Hematopoietic multipotent progenitor cell treated with erythropoietin and hydrocortisone succinate and interleukin-3 and kit ligand, for 15 days (in vitro differentiated cells): ENCODE measurements around the gene DCHS1.
"Not testable (repeated sequence)": the region's sequence is repeated elsewhere in the genome, so short reads cannot be mapped to it uniquely, and the experiment has no call there.

Source experiments
- DNase-seq: peaks from one replicate; pipeline ENCODE4 v3.0.0-alpha.2; 2015; ENCODE audit warnings: low spot score

DCHS1 gene, protein sequence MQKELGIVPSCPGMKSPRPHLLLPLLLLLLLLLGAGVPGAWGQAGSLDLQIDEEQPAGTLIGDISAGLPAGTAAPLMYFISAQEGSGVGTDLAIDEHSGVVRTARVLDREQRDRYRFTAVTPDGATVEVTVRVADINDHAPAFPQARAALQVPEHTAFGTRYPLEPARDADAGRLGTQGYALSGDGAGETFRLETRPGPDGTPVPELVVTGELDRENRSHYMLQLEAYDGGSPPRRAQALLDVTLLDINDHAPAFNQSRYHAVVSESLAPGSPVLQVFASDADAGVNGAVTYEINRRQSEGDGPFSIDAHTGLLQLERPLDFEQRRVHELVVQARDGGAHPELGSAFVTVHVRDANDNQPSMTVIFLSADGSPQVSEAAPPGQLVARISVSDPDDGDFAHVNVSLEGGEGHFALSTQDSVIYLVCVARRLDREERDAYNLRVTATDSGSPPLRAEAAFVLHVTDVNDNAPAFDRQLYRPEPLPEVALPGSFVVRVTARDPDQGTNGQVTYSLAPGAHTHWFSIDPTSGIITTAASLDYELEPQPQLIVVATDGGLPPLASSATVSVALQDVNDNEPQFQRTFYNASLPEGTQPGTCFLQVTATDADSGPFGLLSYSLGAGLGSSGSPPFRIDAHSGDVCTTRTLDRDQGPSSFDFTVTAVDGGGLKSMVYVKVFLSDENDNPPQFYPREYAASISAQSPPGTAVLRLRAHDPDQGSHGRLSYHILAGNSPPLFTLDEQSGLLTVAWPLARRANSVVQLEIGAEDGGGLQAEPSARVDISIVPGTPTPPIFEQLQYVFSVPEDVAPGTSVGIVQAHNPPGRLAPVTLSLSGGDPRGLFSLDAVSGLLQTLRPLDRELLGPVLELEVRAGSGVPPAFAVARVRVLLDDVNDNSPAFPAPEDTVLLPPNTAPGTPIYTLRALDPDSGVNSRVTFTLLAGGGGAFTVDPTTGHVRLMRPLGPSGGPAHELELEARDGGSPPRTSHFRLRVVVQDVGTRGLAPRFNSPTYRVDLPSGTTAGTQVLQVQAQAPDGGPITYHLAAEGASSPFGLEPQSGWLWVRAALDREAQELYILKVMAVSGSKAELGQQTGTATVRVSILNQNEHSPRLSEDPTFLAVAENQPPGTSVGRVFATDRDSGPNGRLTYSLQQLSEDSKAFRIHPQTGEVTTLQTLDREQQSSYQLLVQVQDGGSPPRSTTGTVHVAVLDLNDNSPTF (N-terminal part only)

DNA sequence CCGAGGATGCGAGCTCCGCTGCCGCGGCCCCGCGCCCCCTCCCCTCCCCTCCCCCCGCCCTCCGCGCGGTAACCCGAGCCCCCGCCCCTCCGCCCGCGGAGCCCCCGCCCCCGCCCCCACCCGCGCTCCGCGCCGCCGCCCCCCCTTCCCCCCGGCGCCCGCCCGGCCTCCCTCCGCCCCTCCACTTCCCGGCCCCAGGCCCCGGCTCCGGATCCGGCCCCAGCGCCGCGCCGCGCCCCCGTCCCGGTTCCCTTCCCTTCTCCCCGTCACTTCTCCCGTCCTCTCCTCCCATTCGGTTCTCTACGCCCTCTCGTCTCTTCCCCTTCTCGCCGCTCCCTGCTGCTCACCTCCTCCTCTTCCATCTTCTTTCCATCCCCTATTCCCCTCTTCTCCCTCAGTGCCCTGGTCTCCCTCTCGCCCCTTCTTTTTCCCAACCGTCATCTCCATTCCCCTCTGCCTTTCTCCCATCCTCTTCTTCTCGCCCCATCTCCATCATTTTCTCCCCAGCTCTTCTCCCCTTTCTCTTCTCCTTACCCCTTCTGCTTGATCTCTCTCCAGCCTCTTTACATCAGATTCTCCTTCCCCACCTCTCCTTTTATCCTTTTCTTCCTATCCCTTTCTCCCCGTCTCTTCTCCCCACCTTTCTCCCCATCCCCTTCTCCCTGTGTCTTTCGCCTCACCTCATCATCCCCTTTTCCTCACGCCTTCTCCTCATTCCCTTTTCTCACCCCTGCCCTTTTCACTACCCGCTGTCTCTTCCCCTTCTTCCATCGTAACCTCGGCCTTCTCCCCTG lies at the start of gene DCHS1:
TSS of gene DCHS1 (minus strand) at position 20 of the 794 bp plus-strand sequence. CDS start 14,196 bp downstream, outside the sequence.
- DNase-seq = no peak

DNA sequence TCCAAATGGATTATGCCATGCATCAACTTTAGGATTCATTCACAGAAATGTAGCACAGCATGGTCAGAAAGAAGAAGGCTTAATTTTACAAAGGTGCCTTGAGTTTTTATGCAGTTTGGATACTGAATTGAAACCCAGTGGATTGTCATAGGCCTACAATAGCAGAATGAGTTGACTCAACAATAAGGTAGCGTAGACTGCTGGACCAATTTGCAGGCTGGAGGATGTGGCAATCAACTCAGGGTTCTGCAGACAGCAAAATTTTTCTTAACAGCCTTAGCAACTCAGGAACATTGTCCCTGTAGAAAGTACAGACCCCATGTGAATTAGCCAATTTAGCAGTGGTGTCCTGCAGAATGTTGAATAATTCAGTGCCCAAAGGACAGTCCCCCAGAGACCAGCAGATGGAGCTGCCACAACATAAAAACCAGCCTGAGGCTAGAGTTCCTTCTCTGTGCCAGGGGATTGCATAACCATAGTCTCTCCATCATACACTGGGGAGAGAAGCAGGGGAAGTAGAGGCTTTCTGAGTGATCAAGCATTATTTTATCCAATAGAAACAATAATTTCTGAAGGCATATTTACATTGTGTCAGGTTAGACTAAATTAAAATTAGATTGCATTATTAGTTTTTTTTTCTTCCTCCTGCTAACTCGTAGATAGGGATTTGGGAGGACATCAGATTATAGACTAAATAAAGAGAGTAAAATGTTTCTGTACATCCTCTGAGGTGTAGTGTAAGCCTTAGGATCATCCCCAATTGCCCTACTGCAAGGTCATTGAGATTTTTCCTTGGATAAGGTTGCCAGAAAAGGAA lies 47.8 kb upstream of the DCHS1 start:
- DNase-seq = no peak

DNA sequence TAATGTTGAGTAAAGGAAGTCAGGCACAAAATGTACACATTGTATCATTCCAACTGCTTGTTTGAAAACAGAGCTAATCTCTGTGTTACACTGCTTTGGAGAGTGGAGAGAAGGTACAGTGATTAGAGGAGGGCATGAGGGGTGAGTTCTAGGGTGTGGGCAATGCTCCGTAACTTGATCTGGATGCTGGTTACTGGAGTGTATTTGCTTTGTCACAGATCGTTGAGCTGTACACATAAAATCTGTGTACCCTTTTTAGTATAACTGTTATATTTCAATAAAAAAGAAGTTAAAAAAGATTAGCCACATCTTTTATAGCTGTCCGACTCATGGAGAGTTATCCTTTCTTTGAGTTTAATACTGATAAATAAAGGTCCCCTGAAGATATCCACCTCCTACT lies 46.3 kb upstream of the DCHS1 start:
- DNase-seq = not testable (repeated sequence)

DNA sequence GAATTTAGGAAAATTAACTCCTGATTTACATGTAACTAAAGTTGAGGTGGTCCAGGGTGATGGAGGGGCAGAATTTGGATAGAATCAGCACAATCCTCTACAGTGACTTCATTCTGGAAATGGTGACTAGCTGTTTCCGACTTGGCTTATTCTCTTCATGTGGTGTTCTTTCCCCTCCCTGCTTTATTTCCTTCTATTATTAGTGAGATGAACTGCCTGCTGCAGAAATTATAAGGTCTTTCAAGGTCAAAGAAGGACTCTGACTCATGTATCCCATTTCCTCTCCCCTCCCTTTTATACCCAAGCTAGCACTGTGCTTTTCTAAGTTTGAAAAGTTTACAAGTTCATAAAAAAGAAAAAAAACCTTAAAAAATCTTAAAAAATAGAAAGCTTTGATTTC lies 39.8 kb upstream of the DCHS1 start:
- DNase-seq = no peak

DNA sequence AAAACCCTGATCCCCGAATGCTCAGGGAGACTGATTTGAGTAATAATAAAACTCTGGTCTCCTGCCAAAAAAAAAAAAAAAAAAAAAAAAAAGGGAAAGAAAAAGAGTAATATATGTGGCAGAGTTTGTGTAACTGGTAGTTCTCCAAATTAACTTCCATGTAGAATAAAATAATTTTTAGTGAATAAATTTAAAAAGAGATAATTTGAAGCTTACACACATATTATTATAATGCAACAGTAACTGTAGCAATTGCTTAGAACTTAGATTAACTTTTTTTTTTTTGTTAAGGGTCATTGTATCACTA lies 38.6 kb upstream of the DCHS1 start:
- DNase-seq = no peak

DNA sequence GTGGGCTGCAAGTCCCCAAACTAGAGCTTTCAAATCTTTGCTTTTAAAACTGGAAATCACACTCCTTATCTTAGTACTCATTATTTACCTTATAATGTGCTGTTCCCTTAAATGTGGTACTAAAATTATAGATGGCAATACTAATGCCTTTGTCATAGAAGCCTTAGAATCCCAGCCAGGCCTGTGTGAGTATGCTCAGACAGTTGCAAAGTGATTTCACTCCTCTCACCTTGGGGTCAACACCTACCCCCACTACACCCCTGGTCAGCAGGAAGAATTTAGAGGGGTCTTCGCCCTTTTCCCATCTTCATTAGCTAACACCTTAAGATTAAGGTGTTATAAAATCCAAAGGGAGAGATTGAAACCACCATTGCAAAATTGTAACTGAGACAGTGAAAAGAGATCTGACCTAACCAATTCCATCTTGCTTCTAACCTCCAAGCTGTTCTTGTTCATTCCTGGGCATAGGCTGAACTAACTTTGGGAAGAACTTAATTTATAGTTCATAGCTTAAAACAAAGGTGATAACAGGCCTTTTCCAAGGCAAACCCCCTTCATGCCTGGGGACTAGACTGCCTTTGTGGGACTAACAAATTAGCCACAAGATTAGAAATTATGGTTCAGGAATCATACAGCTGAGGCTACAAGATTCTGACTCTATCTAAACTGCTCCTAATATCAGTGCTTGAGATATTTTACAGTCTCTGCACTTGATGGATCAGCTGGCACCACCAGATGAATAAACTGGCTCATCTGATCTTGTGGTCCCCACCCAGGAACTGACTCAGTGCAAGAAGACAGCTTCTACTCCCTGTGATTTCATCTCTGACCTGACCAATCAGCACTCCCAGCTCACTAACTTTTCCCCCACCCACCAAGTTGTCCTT lies 38.0 kb upstream of the DCHS1 start:
- no peak for DNase-seq

DNA sequence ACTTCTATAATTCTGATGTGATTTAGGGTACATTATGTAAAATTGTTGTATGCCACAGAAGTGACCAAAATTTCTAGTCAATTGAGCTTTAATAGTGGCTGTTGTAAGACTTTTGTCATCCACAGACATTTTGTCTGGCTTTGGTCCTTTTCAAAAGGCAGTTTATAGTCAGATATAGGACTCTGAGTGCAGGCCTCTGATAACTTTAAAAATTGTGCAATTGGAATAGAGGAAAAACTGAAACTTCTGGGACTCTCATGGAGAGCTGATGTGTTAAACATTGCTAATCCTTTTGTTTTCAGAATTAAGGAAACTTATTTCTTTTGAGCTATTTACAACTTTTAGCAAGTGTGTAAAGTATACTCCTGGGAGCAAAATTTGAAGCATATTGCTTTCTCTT lies 36.5 kb upstream of the DCHS1 start:
- no peak for DNase-seq

DNA sequence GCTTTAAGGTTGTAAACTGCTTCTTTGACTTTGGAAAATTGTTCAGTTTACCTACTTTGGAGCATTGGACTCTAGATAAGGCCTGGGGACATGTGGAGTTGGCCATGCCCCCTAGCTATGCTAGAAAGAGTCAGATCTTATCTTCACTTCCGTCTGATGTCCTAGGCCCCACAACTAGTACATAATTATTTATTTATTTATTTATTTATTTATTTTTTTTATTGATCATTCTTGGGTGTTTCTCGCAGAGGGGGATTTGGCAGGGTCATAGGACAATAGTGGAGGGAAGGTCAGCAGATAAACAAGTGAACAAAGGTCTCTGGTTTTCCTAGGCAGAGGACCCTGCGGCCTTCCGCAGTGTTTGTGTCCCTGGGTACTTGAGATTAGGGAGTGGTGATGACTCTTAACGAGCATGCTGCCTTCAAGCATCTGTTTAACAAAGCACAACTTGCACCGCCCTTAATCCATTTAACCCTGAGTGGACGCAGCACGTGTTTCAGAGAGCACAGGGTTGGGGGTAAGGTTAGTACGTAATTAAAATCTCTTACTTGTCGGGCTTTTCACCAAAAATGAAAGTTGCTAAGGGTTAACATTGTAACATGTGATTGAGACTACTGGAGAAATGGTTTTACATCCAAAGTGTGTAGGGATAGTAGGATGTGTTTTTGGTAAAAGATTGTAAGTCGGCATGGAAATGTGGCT lies 35.0 kb upstream of the DCHS1 start:
- not testable (repeated sequence) for DNase-seq

DNA sequence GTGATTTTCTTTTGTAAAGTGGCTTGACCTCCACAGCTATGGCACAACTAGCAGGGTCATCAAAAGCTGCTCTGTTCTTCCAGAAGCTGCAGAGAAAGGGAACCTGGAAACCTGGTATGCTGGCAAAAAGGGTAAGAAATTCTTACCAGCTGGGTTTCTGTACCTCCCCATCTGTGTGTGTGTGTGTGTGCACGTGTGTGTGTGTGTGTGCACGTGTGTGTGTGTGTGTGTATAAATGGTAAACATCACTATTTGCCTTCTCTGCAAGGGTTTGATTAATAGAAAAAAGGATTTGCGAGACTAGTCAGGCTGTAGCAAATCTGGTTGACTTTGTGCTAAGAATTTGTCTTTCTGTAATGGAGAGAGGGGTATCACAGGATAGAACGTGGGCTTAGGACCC lies 32.3 kb upstream of the DCHS1 start:
- DNase-seq = no peak

DNA sequence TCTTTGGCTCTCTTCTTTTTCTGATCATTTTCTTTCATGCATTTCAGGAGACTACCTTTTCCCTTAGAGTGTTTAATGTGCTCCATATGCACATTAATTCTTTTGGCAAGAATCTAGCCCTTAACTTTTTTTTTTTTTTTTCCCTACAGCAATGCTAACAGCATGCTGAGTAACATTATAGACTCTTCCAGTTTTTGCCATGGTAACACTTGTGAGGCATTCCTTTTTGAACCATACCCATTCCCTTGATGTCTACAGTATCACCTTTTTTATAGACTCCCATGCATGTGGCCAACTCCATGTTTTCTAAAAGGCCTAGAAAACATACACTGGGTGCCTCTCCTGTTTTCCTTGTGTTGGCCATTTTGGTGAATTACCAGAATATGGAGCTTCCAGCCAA lies 30.4 kb upstream of the DCHS1 start:
- DNase-seq = no peak

DNA sequence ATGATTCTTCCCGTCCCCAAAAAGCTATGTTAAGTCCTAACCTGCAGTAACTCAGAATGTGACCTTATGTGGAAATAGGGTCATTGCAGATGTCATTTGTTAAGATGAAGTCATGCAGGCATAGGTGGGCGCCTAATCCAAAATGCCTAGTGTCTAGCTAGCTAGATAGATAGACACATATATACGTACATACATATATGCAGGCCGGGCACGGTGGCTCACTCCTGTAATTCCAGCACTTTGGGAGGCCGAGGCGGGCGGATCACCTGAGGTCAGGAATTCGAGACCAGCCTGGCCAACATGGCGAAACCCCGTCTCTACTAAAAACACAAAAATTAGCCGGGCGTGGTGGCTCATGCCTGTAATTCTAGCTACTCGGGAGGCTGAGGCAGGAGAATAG lies 28.5 kb upstream of the DCHS1 start:
- DNase-seq = not testable (repeated sequence)

DNA sequence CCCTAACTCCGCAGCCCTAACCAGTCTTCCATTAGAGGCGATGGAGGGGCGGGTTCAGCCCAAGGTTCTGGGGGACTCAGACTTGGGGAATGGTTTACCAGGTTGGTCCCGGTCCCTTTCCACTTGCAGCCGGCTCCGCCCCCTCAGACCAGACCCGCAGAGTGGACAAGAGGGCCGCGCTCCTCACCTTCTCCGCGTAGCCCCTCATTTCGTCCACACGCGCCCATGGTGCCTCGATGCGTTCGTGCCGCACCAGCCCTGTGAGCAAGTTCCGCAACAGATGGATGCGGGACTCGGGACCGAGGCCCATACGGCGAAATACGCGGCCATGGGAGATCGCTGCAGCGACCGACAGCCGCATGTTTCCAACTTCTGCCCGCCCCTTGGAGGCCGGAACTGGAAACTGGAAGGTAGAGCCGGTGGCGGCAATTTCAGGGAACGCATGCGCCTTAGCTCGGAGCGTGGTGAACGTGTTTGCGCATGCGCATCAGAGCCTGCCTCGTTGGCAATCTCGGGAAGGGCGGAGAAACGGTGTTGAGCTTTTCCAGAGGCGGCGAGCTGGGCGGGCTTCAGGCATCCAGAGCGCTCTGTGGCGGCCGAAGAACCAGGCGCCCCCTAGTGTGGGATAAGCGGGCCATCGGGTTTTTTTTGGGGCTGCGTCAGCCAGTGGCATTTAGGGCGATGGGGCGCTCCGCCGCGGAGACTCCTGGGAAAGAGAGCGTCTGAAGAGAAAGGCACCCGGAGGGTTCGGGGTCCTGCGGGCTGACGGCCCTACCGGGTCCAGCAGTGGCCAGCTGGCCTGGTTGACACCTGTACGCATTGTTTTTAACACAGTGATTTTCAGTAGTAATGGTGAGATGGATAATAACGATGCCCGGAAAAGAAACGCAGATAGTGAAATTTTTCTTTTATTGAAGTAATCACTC lies 27.6 kb upstream of the DCHS1 start, which contains the start of gene MRPL17:
TSS of gene MRPL17 (minus strand) at position 405 of the 926 bp plus-strand sequence. CDS start at position 361, 44 bp downstream.
- DNase-seq = peak; percentile 100

DNA sequence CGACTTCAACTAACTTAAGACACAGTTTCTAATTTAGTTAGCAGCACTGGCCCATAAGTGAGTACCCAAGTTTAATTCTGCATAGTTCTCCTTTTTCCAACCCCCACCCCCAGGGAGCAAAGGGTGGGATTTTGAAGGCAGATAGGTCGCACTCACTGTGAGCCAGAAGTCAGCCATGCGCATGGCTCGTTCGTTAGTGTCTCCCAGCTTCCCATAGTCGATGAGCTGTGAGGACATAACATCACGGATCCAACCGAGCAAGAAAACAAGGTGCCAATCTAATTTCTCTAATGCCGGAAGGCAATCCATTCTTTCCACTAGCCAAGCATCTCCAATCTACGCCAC lies 27.0 kb upstream of the DCHS1 start:
- DNase-seq = no peak

DNA sequence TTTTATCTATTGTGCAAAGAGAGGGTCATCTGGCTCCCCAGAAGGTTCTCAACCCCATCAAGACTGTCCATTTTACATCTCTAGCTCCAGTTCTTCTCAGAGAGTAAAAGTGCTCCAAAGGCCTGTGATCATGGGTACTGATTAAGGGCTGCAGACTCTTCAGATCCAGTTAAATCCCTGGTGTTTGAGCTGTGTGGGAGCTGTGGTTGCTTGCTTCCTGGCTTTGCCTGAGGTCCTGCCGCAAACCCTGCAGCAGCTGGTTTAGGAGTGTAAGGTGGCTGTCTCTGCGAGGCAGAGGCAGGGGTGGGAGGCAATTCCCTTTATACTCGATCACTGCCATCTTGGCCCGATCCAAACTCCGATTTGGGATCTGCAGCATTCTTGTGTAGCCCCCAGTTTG lies 26.3 kb upstream of the DCHS1 start:
- DNase-seq = no peak

DNA sequence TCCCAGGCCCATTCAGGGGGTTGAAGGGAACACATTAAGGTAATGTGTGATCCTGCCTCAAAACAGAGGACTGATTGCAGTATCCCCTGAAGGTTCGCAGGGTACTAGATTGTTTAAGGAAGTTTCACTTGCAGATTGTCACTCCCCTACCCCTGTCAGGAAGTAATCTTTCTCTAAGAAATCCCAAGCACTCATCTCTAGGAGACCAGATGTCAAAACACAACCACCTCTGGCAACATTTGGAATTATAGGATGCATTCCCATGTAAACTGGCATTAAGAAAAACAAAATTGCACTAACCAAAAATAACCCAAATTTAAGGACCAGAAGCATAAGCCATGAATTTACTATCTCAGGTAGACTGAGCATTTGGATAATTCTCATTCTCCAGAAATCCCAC lies 25.9 kb upstream of the DCHS1 start:
- no peak for DNase-seq

DNA sequence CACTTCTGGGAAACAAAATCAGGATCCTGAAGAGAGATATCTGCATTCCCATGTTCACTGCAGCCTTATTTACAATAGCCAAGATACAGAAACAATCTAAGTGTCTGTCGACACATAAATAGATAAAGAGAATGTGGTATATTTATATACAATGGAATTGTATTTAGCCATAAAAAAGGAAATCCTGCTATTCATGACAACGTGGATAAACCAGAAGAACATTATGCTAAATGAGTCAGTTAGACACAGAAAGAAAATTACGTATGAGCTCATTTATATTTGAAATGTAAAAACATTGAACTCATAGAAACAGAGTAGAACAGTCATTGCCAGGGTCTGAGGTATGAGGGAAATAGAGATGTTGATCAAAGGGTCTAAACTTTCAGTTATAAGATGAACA lies 21.4 kb upstream of the DCHS1 start:
- no peak for DNase-seq

DNA sequence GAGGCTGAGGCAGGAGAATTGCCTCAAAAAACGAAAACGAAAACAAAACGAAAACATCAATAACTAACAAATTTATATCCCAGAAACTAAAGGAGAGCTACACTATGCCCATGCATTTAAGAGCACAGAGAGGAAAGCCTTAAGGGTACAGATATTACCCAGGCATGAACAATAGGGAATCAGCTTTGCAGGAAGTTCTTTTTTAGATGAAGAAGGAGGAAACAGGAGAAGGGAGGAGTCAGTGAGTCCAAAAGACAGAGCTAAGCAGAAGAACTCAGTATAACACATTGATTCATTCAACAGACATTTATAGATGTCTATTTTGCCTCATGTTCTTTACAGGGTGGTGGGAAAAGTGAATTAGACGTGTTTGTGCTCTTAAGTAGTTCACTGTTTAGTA lies 19.3 kb upstream of the DCHS1 start:
- DNase-seq = no peak

DNA sequence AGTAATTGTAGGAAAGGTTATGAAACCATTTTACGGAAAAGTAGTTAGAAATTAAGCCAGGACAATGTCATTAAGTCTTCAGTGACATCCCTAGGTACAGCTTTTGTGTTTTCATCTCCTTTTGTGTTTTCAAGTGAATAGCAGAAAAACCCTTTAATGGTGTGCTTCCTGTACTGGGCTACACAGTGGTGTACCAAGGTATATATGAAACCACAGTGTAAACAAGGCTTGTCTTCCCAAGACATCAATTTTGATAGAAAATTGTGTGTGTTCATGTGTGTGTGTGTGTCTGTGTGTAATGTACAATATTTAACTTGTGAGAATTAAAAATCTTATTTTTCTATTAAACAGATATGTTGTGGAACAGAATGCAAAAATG lies 18.6 kb upstream of the DCHS1 start:
- DNase-seq = no peak
